Measurements from ENCODE around the gene RPS6KL1.

Gene RPS6KL1

DNA sequence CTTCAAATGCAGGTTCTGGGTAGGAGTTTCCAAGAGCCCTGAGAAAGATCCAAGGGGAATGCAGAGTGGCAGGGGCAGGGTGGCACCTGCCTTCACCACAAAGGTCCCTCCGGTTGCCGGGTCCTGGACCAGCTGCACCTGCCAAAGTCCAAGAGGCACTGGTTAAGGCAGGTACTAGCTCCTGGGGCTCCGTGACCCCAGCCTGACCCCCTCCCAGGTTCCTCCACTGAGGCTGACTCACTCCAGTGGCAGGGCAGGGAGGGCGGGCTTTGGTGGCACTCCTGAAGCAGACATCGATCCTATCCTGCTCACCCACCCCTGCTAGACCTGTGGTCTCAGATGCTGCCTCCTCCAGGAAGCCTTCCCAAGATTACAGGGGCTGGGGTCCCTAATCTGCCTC, 11.4 kb downstream of the RPS6KL1 start:
- no peak for DNase-seq

DNA sequence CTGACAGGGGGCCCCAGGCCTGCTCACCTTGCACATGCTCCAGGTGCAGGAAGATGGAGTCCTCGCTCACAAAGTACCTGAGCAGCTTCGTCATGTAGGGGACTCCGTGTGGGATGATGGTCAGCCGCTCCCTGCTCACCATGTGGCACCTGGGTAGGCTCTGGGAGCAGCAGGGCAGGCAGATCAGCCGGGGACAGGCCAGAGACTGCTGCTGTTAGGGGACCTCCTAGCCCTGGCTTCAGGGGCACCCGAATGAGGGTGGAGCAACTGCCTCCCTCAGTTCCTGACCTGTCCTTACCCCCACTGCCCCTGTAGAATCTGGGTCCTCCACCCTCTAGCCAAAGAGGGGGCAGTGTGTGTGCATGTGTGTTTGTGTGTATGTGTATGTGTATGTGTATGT, 11.8 kb downstream of the RPS6KL1 start:
- no peak for DNase-seq

DNA sequence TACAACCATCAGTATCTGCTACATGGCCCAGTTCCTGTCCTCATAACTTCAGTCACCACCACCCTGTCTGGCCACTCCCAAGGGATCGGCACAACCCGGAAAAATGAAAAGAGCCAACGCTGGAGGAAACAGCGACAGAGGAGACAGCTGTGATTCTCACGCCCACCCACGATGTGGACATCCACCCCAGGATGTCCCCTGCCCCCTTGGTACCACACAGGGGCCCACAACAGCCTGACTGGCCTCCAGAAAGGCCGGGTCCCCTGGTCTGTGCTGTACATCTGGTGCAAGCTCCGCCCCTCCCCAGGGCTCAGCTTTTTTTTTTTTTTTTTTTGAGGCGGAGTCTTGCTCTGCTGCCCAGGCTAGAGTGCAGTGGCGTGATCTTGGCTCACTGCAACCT, 12.5 kb downstream of the RPS6KL1 start:
- DNase-seq: no peak

DNA sequence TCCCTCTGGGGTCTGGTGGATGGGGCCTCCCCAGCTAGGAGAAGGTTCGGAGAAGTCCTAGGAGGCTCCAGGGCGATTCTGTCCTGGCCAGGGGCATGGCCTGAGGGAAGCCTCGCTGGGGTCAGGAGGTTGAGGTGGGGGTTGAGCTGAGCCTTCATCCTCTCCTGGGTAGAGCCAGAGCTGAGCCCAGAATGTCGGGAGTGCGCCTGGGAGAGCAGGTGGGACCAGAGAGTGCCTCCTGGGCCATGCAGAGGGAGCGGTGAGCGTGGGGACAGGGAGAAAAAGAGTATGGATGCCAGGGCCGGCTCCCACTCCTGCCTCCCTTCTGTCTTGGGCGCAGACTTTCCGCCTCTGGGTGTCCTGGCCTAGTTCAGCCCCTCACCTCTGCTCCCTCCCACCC, 13.1 kb downstream of the RPS6KL1 start:
- DNase-seq: no peak

DNA sequence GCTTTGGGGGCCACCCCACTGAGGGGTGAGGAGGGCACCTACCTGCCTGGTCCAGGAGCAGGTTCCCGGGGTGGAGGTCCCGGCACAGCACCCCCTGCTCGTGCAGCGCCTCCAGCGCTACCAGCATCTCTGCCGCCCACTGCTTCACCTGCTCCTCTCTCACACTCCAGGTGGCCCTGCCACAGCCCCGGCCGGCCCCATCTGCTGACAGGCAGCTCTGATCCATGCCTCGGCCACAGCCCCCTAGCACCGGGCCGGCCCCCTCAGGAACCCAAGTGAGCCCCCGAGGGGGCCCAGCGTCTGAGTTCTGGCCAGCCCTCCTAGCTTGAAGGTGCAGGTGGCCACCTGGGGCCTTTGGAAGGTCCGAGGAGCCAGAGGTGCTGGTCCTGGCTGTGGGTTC, 13.6 kb downstream of the RPS6KL1 start:
- no peak for DNase-seq

DNA sequence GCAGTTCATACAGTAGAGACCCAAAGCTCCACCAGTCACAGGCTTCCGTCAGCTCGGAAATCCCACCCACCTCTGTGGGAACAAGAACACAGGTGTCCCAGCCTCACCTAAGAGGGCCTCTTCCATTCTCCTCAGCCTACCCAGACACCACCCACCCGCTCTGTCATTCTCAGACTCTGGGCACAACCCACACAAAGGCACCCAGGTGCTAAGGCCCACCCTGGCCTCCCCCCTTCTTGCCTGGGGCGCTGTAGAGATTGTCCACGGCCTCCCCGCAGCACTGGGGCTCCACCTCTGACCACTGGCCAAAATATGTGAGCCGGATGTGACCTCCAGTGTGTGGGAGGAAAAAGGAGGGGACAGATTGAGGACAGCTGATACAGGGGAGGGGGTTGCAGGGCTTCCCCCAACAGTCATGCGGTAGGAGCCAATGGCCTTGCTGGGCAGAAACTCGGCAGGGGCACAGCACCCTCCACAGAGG, 14.2 kb downstream of the RPS6KL1 start:
- DNase-seq: no peak

DNA sequence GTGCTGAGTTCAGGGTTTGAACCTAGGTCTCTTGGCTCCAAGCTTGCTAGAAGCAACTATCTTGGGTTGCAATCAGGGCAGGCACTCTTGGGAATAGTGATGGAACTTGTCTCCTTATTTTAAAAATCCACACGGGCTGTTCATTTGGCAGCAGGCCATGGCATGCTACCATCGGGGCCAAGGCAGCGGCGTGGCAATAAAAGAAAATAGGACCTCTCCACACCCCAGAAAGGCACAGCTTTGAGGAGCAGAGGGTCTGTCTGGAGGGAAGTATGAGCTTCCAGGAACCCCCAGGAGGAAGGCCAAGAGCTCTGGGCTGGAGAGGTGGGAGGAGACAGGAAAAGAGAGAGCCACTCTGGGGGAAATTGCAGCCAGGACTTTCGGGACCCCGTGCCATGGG, 15.3 kb downstream of the RPS6KL1 start:
- DNase-seq: no peak

DNA sequence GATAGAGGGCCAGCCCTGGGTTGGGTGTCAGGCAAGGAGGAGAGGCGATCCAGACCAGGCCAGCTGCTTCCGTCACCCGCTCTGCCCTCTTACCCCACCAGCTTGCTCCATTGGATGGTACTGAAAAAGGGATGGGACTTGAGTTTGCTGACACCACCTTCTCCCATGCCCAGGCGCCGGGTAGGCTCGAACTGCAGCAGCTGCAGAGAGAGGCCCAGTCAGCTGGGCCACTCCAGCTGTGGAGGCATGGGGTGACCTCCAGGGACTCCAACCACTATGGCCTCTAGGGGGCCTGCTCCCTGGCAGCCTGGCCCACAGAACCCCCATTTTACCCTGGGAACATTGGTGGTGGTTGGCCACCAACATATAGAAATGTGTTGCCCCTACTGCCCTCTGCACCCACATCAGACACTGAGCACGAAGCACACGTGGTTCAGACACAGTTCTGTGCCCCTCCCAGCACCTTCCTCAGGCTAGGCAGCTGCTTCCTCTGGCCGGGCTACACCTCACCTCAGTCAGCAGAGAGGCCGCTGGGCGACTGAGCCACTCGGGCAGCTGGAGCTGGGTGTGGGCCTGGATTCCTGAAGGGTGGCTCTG, 16.0 kb downstream of the RPS6KL1 start:
- DNase-seq: no peak

DNA sequence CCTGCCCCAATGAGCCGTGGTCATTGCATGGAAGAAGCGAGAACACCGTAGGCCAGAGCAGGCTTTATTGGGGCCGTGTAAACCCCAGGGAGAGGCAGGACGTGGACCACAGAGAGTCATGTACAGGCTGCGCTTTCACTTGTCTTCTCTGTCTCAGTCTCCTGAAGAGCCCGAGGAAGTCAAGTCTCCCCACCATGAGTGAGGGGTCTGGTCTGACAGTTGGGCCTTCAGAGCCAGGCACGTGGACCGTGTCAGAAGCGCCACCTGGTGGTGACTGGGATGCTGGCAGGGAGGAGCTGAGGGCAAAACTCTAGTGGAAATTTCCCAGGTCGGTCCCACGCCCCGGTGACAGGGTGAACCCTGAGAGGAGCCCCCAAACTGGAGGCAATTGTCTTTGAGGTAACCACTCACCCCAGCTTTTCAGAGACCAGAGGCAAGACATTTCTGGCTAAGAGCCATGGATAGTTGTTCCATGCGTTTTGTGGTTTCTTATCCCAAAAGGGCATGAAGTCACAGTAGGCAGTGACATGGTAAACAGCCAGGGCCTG, 17.4 kb downstream of the RPS6KL1 start:
- peak; percentile 77 for DNase-seq

DNA sequence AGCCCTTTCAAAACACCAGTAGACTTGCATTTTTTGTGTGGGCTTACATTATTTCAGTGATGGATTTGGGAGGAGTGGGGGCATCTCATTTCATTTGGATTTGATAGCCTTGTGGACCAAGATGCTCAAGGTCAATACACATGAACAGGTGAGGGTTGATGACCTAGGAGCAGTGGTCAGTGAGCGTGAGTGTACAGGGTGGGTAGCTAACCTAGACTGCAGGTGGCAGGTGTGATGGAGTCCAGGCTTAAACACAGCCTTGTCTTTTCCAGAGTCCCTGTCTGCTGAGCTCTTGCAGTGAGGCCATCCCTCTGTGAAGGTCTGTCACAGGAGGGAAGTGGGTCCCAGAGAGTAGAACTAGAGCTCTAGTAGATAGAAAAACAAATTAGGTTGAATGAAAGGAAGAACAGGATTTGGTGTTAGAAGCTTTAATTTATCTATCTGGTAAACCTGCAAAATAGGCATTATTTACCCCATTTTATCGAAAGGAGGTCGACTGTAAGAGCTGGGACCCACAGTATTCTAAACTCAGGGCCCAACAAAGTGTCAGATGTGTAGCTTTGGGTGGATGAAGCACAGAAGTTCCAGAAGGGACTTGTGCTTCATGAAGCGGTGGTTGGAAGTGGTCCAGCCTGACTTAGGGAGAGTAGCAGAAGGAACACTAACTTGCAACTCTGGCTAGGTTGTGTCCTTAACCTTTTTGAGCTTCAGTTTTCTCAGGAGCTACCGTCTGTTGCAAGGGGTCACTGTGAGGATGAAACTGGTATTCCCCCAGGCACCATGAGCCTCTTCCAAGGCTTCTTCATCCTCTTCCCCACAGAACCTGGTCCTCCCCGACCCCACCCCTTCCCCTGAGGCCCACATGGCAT, 18.2 kb downstream of the RPS6KL1 start:
- DNase-seq: no peak

DNA sequence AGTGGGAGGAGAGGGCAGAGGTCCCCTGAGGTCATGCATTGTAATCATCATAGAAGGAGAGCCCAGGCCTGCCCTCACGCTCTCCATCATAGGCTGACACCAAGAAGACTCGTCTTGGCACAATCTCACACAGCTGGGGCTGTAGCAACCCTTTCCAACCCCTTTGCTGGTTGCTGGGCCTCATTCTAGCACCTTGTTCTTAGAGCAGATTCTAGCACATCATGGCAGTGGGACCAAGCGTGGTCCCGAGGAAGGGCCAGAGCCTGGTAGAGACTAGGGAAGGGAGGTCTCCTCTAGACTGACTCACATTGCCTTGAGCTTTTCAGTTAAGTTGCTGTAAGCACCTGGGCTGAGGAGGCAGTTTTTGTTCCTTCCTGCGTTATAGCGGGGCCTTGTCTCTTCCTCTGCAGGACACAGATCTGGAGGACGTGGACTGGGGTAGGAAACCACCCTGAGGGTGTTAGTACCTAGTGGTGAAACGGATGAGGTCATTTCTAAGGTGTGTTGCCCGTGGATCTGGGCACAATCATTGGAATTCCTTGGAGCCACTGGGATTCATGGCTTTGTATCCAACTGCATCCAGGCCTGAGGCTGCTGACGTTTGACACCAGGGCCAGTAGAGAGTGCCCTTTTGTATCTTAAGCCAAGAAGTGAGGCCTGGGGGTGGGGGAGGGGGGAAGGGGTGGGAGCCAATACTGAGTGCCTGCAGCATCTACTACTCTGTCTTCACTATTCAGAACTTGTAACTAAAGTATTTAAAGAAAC, 19.9 kb downstream of the RPS6KL1 start:
- DNase-seq: no peak

DNA sequence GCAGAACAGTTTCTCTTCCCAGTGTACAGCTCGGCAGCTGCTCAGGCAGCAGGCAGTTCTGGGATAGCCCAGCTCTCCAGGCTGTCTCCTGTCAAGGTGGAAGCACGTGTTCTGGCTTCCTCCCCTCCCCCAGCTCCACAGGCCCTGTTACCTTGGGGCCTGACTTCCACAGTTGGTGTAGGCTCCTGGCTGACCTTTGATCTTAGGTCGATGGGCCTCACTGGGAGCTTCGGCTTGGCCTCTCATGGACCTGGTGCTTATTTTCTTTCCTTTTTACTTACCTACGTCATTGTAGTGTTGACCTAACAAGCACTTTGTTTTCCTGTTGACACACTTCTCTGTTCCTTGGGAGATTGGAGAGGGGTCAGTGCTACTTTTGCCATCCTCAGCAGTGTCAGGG, 24.4 kb downstream of the RPS6KL1 start:
- DNase-seq: no peak

DNA sequence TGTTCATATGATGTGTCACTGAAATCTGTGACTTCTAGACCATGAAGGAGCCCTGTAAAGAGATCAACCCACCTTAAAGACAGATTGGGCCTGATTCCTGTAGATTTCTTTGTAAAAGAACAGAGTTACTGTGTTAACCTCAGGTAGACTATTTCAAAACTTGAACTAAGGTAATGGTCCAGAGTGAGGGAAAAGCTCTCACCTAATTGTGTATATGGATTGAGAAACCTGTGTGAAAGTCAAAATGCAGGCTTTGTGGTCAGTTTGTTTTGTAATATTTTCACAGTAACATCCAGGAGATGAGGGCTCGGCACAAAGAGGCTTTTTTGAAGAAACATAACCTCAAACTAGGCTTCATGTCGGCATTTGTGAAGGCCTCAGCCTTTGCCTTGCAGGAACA, 25.0 kb downstream of the RPS6KL1 start:
- no peak for DNase-seq

DNA sequence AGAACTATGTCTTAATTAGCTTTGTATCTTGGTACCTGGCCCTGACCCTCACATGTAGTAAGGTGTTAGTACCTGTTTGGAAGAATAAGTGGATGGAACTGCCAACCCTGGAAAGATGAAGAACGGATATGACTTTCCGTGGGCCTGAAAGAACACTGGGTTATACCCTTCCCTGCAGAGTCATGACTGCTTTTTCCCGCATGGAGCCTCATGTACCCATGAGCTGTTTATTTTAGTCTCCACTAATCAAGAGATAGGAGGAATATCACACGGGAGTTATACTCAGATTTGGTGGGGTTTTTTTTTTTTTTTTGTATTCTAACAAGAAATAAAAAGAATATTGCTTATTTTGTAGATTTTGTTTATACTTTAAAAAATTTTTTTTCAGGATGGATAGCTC, 25.4 kb downstream of the RPS6KL1 start:
- DNase-seq: no peak

DNA sequence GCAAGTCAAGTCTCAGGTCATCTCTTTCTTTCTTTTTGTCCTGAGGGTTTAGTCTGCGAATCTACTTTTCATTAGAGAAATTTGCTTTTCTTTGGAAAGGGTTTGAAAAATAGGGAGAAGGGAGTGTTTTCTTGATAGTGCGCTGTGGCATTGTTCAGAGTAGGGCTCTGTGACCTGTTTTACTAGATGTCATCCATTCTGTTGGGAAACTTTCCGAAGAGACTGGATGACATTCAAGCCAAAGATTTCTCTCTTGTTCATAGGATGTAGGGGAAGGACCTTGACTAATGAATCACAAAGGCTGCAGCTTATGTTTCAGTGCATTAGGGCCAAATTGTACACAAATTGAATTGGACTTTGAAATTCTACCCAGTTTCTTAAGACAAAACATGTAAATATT, 26.7 kb downstream of the RPS6KL1 start:
- DNase-seq: no peak

DNA sequence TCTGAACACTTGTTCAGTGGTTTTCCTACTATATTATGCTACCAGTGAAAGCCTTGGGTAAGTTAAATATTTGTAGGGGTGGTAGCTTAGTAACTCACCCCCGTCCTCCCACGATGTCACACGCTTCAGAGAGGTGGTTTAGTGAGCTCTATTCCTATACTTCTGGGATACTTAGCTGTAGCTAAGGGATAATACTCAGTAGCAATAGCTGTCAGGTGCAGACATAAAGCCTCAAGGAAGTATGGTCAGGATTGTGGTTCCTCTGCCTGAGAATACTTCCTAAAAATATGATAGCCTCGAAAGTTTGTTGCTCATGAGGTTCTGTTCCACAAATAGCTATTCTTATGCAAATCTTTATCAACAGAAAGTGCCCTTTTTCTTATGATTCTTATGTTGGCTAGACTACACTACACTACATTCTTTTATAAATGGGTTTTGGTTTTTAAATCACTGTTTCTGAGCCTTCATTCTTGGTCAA, 29.4 kb downstream of the RPS6KL1 start:
- no peak for DNase-seq

DNA sequence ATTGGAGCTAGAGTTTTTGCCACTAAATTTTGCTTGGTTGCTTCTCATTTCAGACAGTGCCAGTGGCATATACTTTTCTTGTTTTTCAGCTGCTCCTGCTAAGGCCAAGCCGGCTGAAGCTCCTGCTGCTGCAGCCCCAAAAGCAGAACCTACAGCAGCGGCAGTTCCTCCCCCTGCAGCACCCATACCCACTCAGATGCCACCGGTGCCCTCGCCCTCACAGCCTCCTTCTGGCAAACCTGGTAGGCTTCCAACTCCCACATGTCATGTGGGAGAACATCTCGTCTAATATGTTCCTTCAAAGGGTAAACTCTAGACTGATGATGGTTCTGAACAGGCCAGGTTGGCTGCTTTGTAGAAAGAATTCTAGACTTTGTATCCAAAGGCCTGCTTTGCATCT, 30.3 kb downstream of the RPS6KL1 start:
- no peak for DNase-seq

DNA sequence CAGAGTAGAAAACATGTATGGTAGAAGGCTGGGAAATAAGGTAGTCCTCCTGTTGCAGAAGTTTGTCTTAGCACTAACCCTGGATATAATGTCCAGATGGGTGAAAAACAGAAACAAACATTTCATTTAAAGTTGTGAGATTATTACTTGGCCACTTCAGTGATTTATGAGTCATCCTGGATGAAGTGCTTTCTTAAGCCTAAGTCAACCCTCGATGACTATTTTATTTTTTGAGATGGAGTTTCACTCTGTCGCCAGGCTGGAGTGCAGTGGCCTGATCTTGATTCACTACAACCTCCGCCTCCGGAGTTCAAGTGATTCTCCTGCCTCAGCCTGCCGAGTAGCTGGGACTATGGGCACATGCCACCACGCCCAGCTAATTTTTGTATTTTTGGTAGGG, 31.2 kb downstream of the RPS6KL1 start:
- no peak for DNase-seq

DNA sequence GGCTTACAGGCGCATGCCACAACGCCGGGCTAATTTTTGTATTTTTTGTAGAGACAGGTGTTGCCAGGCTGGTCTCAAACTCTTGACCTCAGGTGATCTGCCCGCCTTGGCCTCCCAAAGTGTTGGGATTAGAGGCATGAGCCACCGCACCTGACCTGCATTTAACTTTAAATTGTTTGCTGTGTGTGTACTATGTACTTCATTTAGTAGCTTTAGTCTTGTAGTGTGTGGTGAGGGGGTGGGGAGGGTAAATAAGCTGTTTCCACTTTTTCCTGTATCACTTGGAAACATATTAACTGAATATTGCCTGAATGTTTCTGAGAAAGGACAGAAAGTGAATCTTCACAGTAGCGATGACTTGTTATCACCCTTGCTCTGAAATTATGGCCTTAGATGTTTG, 32.8 kb downstream of the RPS6KL1 start:
- DNase-seq: no peak

DNA sequence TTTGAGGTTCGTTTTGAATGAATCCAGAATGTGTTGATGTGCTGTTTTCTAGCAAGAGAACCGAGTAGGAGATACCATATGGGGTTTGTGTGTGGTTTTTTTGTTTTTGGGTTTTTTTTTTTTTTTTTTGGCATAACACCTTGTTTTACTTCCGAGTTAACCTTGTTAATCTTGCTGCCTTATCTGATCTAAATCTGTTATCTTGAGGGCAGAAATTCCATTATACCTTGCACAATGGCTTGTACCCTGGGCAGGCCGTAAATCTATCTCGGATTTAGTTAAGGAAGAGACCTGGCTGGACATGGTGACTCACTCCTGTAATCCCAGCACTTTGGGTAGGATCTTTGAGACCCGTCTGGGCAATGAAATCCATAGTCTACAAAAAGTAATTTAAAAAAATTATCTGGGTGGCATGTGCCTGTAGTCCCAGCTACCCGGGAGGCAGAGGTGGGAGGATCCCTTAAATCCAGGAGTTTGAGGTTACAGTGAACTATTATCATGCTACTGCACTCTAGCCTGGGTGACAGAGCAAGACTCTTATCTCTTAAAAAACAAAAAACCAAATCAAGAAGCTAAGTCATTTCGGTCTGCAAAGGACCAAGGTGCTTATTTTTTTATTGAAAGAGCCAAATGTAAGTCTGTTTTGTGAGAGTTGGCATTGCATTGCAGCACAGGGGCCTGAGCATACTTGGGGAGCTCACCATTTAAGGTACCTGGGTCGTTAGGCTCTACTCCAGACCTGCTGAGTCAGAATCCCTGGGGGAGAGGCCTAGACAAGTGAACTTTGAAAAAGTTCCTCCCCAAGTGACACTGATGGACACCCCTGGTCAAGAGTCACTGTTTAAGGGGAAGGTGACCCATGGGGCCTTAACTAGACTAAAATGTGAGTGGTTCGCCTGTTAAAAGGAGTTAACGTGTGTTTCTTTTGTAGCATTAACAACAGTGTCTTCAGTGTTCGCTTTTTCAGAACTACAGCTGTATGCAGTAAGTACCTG, 34.6 kb downstream of the RPS6KL1 start:
- no peak for DNase-seq

DNA sequence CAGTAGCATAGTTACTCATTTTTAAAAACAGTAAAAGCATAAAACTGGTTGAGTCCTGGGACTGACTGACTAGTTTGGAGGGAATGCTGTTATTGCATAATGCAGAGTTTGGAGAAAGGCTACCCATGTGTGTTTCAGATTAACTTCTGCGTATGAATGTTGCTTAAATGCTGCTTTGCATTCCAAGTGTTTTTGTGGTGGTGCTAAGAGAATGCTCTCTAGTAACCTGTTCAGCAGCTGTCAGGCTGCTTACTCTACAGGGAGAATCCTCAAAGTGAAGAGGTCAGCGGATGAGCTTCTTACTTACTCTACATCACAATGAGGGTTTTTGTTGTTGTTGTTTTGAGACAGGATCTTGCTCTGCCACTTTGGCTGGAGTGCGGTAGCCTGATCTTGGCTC, 37.1 kb downstream of the RPS6KL1 start:
- no peak for DNase-seq

Data from retina (tissue), 1 donor.